HCT116 (cell line): Measurements from ENCODE around the gene COL4A4. TPM values are rescaled to one million over a fixed set of nuclear protein-coding genes. Genes with fewer than 3 reads are reported as not detected.

Experiments used
- ATAC-seq: fragments of 200-7000 bp; cut with Tn5 transposase; 2 replicates; pipeline ENCODE4 v1.9.1; 2020; ENCODE audit warnings: mild to moderate bottlenecking, moderate library complexity
- BruUV-seq: library from RNA; stranded (reverse); fragments of 400-500 nt; replicated peaks from 2 replicates; lab custom pipeline; 2021; lab: Mats Ljungman, UMichigan
- CTCF ChIA-PET: fragments of 300-600 bp; sonication (Branson Sonifier 250); formaldehyde crosslinking; loops from one replicate; lab custom pipeline; 2021; ENCODE audit warnings: antibody characterized with exemption; lab: Charles Lee
- POLR2A ChIA-PET: fragments of 300-600, 350-600 bp; sonication (Branson Sonifier 250); formaldehyde crosslinking; loops from one replicate; lab custom pipeline; 2021; ENCODE audit warnings: antibody characterized with exemption; lab: Charles Lee
- RAD21 ChIA-PET, 2 experiments: fragments of 300-600 bp; sonication (Branson Sonifier 250); formaldehyde crosslinking; loops; one replicate each; lab custom pipeline; 2023; ENCODE audit warnings: low total read pairs in 2 of 2; ENCODE audit not compliant: uncharacterized antibody in 2 of 2, unreplicated experiment in 2 of 2, low non-redundant PET in 1 of 2; lab: Charles Lee
- DNase-seq: peaks from one replicate; pipeline ENCODE4 v3.0.0-alpha.2; 2010; ENCODE audit warnings: low read depth, low spot score
- H2AFZ ChIP-seq: fragments of 200-600 bp; shearing (Covaris generic), sonication (generic); 2 replicates; pipeline ENCODE4 v1.6.1; 2017; ENCODE audit warnings: low read depth, mixed run types, mixed read lengths, antibody characterized with exemption, low read length; ENCODE audit not compliant: poor library complexity, severe bottlenecking
- H3K27ac ChIP-seq: 2 replicates; pipeline ENCODE4 v1.5.1; 2012; ENCODE audit warnings: low read depth, low read length
- H3K27me3 ChIP-seq: fragments of 200-600 bp; sonication (generic); 2 replicates; pipeline ENCODE4 v1.6.1; 2016; ENCODE audit warnings: mixed run types, low read length, mixed read lengths; ENCODE audit not compliant: insufficient read depth
- H3K36me3 ChIP-seq, 2 experiments: fragments of 200-500 bp in 1 of 2; fragments of 200-600 bp in 1 of 2; sonication (Bioruptor generic) in 1 of 2; sonication (generic) in 1 of 2; 2 replicates each; pipeline versions ENCODE4 v1.5.1 to v1.6.1; 2014 to 2016; ENCODE audit warnings: low read length in 2 of 2, inconsistent platforms in 1 of 2, mixed read lengths in 1 of 2, mixed run types in 1 of 2; ENCODE audit not compliant: insufficient read depth in 2 of 2, control insufficient read depth in 1 of 2
- H3K4me1 ChIP-seq, 2 experiments: fragments of 200-600 bp in 1 of 2; sonication (generic) in 1 of 2; 2 replicates each; pipeline versions ENCODE4 v1.5.1 to v1.6.1; 2012 to 2017; ENCODE audit warnings: low read length in 2 of 2, inconsistent platforms in 1 of 2, mild to moderate bottlenecking in 1 of 2, mixed read lengths in 1 of 2, mixed run types in 1 of 2, moderate library complexity in 1 of 2; ENCODE audit not compliant: insufficient read depth in 2 of 2, control insufficient read depth in 1 of 2
- H3K4me2 ChIP-seq: fragments of 200-600 bp; sonication (generic); 2 replicates; pipeline ENCODE4 v1.6.1; 2017; ENCODE audit warnings: mixed run types, low read length, mixed read lengths
- H3K4me3 ChIP-seq, 2 experiments: fragments of 200-600 bp in 1 of 2; sonication (generic) in 1 of 2; replicated peaks in 1 of 2; 2 replicates each; pipeline ENCODE4 v1.5.1; 2011 to 2016; ENCODE audit warnings: low read length in 2 of 2, control low read depth in 1 of 2, low read depth in 1 of 2, mild to moderate bottlenecking in 1 of 2, mixed read lengths in 1 of 2, mixed run types in 1 of 2
- H3K79me2 ChIP-seq: fragments of 200-600 bp; sonication (generic); 2 replicates; pipeline ENCODE4 v1.6.1; 2017; ENCODE audit warnings: mild to moderate bottlenecking, mixed run types, low read length, moderate library complexity, mixed read lengths; ENCODE audit not compliant: insufficient read depth
- H3K9ac ChIP-seq: fragments of 200-600 bp; sonication (generic); 2 replicates; pipeline ENCODE4 v1.6.1; 2016; ENCODE audit warnings: low read length, mixed read lengths
- H3K9me2 ChIP-seq: fragments of 200-600 bp; sonication (generic), shearing (Covaris generic); 2 replicates; pipeline ENCODE4 v1.6.1; 2017; ENCODE audit warnings: mixed run types, mild to moderate bottlenecking, moderate library complexity; ENCODE audit not compliant: insufficient read depth
- H3K9me3 ChIP-seq, 2 experiments: fragments of 200-500 bp in 1 of 2; fragments of 200-600 bp in 1 of 2; sonication (Bioruptor generic) in 1 of 2; sonication (generic) in 1 of 2; 2 replicates each; pipeline ENCODE4 v1.6.1; 2014 to 2017; ENCODE audit warnings: low read length in 2 of 2, mixed read lengths in 2 of 2, inconsistent platforms in 1 of 2, low read depth in 1 of 2, mild to moderate bottlenecking in 1 of 2, mixed run types in 1 of 2, moderate library complexity in 1 of 2; ENCODE audit not compliant: control insufficient read depth in 1 of 2, insufficient read depth in 1 of 2
- H4K20me1 ChIP-seq: fragments of 200-600 bp; sonication (generic), shearing (Covaris generic); 2 replicates; pipeline ENCODE4 v1.6.1; 2017; ENCODE audit warnings: mixed run types, mild to moderate bottlenecking, moderate library complexity; ENCODE audit not compliant: insufficient read depth
- CBX3 ChIP-seq: IDR thresholded peaks from 2 replicates; pipeline ENCODE4 v1.6.1; 2012; ENCODE audit warnings: low read depth
- intact Hi-C: fragments of 100-400 bp; cut with micrococcal nuclease; formaldehyde crosslinking; loops from 2 replicates; pipeline ENCODE4 v1.10.0; 2022
- total RNA-seq: library from RNA; stranded (reverse); gene quantifications from one replicate; pipeline ENCODE4 v1.2.1, GENCODE V29; 2021; ENCODE audit not compliant: unreplicated experiment

The COL4A4 gene
- total RNA-seq, 1 experiment from 2014 or later = 5.9 TPM

DNA sequence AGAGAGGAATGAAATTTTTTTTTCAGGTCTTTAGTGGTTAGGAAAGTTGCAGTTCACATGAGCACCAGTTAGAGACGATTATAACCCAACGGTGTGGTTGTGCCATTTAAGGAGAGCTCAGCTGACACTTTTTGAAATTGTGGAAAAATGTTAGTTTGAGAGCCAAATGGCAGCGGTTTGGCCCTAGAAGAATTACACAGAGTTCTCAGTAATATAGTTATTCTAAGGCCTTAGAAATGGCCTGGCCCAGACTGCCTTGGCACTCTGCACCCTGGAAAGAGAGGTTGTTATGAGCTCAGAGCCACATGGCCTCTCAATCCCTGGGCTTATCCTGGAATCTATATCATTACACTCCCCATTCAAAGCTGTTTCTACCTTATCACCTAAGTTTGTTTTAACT, 210.8 kb downstream of the COL4A4 start:
- ChIA-PET CTCF (no interaction called here), POLR2A (no interaction called here), RAD21 (no interaction called here)
- H3K79me2 ChIP-seq = no peaks in the 10 kb centered on the region
- H2AFZ ChIP-seq = no peak overlapping the region
- ATAC-seq (no peak), DNase-seq (no peak)
- intact Hi-C loops = no loop called here
- no peak overlapping the region for H3K4me2 ChIP-seq
- no peaks in the 10 kb centered on the region for H3K4me1 ChIP-seq
- H3K27me3 ChIP-seq = no peaks in the 10 kb centered on the region
- no peaks in the 10 kb centered on the region for H3K9me3 ChIP-seq
- no peak overlapping the region for H3K27ac ChIP-seq
- no peaks in the 10 kb centered on the region for H3K9me2 ChIP-seq
- no peaks in the 10 kb centered on the region for H4K20me1 ChIP-seq
- TF ChIP-seq CBX3 = no peak
- H3K9ac ChIP-seq = no peak overlapping the region
- BruUV-seq = no TSS peak
- H3K36me3 ChIP-seq = no peaks in the 10 kb centered on the region; a peak in 1 of 4 replicates
- H3K4me3 ChIP-seq = no peak overlapping the region

Other genes with a start within 250 kb of the COL4A4 start
- 4.9 TPM for gene COL4A3, start 419 bp upstream of the COL4A4 start, total RNA-seq
- gene MFF, start 161.0 kb upstream of the COL4A4 start, total RNA-seq = 68.2 TPM
- gene TM4SF20, start 215.1 kb upstream of the COL4A4 start, total RNA-seq = not detected
- gene SCYGR1, start 223.7 kb upstream of the COL4A4 start, total RNA-seq = not detected